Neuron (in vitro differentiated cells): Measurements from ENCODE around the gene MYH11.
"Not testable (repeated sequence)": the region's sequence is repeated elsewhere in the genome, so short reads cannot be mapped to it uniquely, and the experiment has no call there.

Experiments used
- H2AFZ ChIP-seq: one replicate; pipeline ENCODE4 v1.6.1; 2013; ENCODE audit warnings: low read depth, mild to moderate bottlenecking, inconsistent platforms, low read length, moderate library complexity
- H3K27me3 ChIP-seq: one replicate; pipeline ENCODE4 v1.6.1; 2013; ENCODE audit warnings: low read length; ENCODE audit not compliant: insufficient read depth
- H3K36me3 ChIP-seq: one replicate; pipeline ENCODE4 v1.6.1; 2013; ENCODE audit warnings: low read length; ENCODE audit not compliant: insufficient read depth
- H3K4me1 ChIP-seq: one replicate; pipeline ENCODE4 v1.6.1; 2013; ENCODE audit warnings: low read length; ENCODE audit not compliant: insufficient read depth
- H3K4me3 ChIP-seq: 2 replicates; pipeline ENCODE4 v1.5.1; 2013; ENCODE audit warnings: mild to moderate bottlenecking, low read length, moderate library complexity
- H3K9me3 ChIP-seq: one replicate; pipeline ENCODE4 v1.6.1; 2013; ENCODE audit warnings: low read length

Gene MYH11

DNA sequence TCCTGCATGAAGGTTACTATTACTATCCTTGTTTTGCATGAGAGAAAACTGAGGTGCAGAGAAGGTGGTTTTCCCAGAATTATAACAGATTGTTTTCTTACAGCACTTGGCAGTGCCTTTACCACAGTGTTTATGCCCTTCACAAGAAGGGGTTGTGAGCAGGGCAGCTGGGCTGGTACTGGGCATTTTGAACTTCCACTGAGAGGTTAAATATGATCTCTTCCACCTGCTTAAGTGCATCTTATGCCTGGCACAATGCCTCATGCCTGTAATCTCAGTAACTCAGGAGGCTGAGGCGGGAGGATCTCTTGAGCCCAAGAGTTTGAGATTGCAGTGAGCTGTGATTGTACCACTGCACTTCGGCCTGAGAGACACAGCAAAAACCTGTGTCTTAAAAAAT is 170.5 kb downstream of the MYH11 start:
- H3K9me3 ChIP-seq: no peaks in the 10 kb centered on the region
- peaks cover 41% of the 10 kb centered on the region for H3K36me3 ChIP-seq
- no peaks in the 10 kb centered on the region for H3K27me3 ChIP-seq

GRCh38 chr16:15682105-15682570 is 174.7 kb downstream of the MYH11 start:
- Histone ChIP-seq H3K27me3 (no peaks in the 10 kb centered on the region), H3K36me3 (peaks cover 44% of the 10 kb centered on the region), H3K4me1 (no peaks in the 10 kb centered on the region), H3K4me3 (no peak overlapping the region), H2AFZ (no peak overlapping the region), H3K9me3 (no peaks in the 10 kb centered on the region)

More for the DNA sequence above, 170.5 kb downstream of the MYH11 start:
- no peak overlapping the region for H3K4me3 ChIP-seq
- H3K4me1 ChIP-seq: no peaks in the 10 kb centered on the region
- no peak overlapping the region for H2AFZ ChIP-seq

DNA sequence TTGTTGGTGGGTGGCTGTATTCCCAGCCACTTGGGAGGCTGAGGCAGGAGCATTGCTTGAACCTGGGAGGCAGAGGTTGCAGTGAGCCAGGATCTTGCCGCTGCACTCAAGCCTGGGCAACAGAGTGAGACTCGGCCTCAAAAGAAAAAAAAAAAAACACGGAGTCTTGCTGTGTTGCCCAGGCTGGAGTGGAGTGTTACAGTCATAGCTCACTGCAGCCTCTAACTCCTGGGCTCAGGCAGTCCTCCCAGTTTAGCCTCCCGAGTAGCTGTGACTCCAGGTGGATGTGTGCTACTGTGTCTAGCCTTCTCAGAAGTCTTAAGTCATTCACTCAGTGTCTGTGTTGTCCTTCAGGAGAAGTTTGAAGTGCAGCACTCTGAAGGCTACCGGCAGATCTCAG is 179.4 kb downstream of the MYH11 start:
- Histone ChIP-seq H2AFZ (no peak overlapping the region), H3K27me3 (no peaks in the 10 kb centered on the region), H3K4me1 (no peaks in the 10 kb centered on the region), H3K4me3 (no peak overlapping the region), H3K9me3 (no peaks in the 10 kb centered on the region), H3K36me3 (peaks cover 36% of the 10 kb centered on the region)

GRCh38 chr16:15676506-15676905 is 180.3 kb downstream of the MYH11 start:
- Histone ChIP-seq H3K4me1 (no peaks in the 10 kb centered on the region), H3K9me3 (no peaks in the 10 kb centered on the region), H3K4me3 (no peak overlapping the region), H3K27me3 (no peaks in the 10 kb centered on the region), H3K36me3 (peaks cover 36% of the 10 kb centered on the region), H2AFZ (no peak overlapping the region)

DNA sequence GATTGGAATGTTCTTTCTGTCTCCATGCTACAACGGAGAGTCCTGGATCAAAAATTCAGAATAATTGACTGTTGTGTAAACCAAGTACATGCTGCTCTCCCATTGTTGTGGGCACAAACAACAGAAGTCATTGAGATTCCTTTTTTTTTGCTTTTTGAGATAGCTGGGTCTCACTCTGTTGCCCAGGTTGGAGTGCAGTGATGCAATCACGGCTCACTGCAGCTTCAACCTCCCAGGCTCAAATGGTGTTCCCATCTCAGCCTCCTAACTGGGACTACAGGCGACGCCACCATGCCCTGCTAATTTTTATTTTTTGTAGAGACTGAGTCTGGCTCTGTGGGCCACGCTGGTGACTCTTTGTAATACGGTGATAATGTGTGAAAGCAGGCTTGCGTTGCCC is 182.3 kb downstream of the MYH11 start:
- no peaks in the 10 kb centered on the region for H3K9me3 ChIP-seq
- H3K27me3 ChIP-seq: no peaks in the 10 kb centered on the region
- H3K4me1 ChIP-seq: no peaks in the 10 kb centered on the region
- H3K4me3 ChIP-seq: no peak overlapping the region
- H3K36me3 ChIP-seq: peaks cover 40% of the 10 kb centered on the region
- no peak overlapping the region for H2AFZ ChIP-seq

DNA sequence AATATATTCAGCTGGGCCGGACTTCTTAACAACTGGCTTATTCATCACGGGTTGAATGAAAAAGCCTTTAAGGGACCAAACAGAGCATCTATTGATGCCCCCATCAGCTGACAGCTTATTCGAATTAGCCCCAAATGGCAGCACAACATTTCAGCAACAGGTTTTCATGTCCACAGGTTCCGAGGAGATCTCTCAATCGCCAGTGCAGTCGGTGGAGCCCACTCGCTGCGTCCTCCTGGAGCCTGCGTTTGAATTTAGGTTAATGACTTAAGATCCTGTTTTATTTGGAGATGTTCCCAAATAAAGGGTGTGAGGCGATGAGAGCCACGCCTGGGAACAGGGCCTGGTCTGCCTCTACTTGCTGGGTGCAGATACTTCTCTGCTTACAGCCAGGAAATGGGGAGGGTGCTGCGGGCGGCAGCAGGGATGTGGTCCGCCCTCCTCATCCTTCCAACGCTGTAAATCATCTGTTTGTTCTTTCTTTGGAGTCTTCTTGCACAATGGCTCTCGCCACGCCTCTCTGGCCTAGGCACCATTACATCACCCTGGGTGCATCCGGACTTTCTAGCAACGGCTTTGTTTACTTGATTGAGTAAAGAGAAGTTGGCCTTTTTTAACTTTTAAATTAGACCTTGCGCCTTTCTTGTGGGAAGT is 184.2 kb downstream of the MYH11 start:
- no peak overlapping the region for H3K4me3 ChIP-seq
- H3K9me3 ChIP-seq: no peaks in the 10 kb centered on the region
- H3K27me3 ChIP-seq: no peaks in the 10 kb centered on the region
- peaks cover 37% of the 10 kb centered on the region for H3K36me3 ChIP-seq
- no peak overlapping the region for H2AFZ ChIP-seq
- no peaks in the 10 kb centered on the region for H3K4me1 ChIP-seq

- not testable (repeated sequence) for H3K4me3 ChIP-seq, H3K9me3 ChIP-seq, H3K4me1 ChIP-seq, H2AFZ ChIP-seq, H3K27me3 ChIP-seq
- peaks cover 38% of the 10 kb centered on the region for H3K36me3 ChIP-seq
Measured at GRCh38 chr16:15672127-15672513, 184.7 kb downstream of the MYH11 start.

DNA sequence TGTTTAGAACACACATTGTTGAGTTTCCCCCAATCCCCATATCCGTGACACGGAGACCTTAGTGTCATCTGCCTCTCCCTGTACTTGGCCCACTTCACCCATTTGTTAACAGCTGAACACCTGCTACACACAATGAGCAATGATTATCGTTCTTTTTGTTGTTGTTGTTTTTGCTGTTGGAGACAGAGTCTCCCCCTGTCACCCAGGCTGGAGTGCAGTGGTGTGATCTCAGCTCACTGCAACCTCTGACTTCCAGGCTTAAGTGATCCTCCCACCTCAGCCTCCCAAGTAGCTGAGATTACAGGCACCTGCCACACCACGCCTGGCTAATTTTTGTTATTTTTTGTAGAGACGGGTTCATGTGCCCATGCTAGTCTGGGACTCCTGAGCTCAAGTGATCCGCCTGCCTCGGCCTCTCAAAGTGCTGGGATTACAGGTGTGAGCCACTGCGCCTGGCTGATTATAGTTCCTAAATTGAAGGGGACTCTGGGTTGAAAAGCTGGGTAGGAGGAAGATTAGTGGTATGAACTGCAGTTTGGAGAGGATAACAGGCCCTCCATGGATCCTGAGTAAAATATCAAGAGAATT is 185.2 kb downstream of the MYH11 start:
- H3K4me1 ChIP-seq: no peaks in the 10 kb centered on the region
- H3K36me3 ChIP-seq: peaks cover 41% of the 10 kb centered on the region

DNA sequence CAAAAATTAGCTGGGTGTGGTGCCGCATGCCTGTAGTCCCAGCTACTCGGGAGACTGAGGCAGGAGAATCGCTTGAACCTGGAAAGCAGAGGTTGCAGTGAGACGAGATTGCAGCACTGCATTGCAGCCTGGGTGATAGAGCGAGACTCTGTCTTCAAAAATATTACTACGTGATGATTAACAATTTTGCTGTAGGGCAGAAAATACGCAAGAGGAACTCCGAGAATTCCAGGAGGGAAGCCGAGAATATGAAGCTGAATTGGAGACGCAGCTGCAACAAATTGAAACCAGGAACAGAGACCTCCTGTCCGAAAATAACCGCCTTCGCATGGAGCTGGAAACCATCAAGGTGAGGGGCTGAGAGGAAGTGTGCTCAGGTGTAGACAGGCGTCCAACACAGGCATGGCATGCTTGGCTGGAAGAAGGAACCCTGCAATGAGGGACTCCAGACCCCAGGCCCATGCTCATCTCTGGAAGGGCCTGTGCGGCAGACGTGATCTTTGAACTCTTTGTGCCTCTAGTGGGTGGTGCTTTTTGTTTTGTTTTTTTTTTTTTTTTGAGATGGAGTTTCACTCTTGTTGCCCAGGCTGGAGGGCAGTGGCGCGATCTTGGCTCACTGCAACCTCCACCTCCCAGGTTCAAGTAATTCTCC is 189.6 kb downstream of the MYH11 start:
- Histone ChIP-seq H3K9me3 (no peaks in the 10 kb centered on the region), H3K4me3 (no peak overlapping the region), H3K27me3 (no peaks in the 10 kb centered on the region), H3K36me3 (peaks cover 58% of the 10 kb centered on the region), H2AFZ (no peak overlapping the region), H3K4me1 (no peaks in the 10 kb centered on the region)

More for the DNA sequence above, 185.2 kb downstream of the MYH11 start:
- Histone ChIP-seq H2AFZ (no peak overlapping the region), H3K9me3 (no peaks in the 10 kb centered on the region), H3K4me3 (no peak overlapping the region), H3K27me3 (no peaks in the 10 kb centered on the region)

GRCh38 chr16:15665107-15665506 is 191.7 kb downstream of the MYH11 start:
- Histone ChIP-seq H3K4me1 (no peaks in the 10 kb centered on the region), H3K36me3 (peaks cover 48% of the 10 kb centered on the region), H3K4me3 (no peak overlapping the region), H3K27me3 (no peaks in the 10 kb centered on the region), H2AFZ (no peak overlapping the region), H3K9me3 (no peaks in the 10 kb centered on the region)

DNA sequence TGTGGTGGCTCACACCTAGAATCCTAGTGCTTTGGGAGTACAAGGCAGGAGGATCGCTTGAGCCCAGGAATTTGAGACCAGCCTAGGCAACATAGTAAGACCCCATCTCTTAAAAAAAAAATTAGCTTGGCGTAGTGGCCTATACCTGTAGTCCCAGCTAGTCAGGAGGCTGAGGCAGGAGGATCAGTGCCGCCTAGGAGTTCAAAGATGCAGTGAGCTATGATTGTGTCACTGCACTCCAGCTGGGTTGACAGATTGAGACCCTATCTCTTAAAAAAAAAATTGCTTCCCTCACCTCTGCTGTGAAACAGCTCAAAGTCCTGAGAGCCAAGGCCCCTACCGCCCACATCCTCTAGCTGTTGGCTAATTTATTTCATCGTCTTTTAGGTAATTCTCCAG is 196.6 kb downstream of the MYH11 start:
- no peak overlapping the region for H2AFZ ChIP-seq
- H3K27me3 ChIP-seq: no peaks in the 10 kb centered on the region
- H3K36me3 ChIP-seq: peaks cover 12% of the 10 kb centered on the region
- H3K9me3 ChIP-seq: no peaks in the 10 kb centered on the region
- no peak overlapping the region for H3K4me3 ChIP-seq
- no peaks in the 10 kb centered on the region for H3K4me1 ChIP-seq

GRCh38 chr16:15658556-15658955 is 198.3 kb downstream of the MYH11 start:
- Histone ChIP-seq H3K36me3 (peaks cover 6% of the 10 kb centered on the region), H3K9me3 (no peaks in the 10 kb centered on the region), H3K4me3 (no peak overlapping the region), H2AFZ (no peak overlapping the region), H3K4me1 (no peaks in the 10 kb centered on the region), H3K27me3 (no peaks in the 10 kb centered on the region)

- no peak overlapping the region for H3K4me3 ChIP-seq
- H2AFZ ChIP-seq: no peak overlapping the region
- H3K9me3 ChIP-seq: no peaks in the 10 kb centered on the region
- no peaks in the 10 kb centered on the region for H3K27me3 ChIP-seq
- H3K4me1 ChIP-seq: peaks cover 4% of the 10 kb centered on the region
- H3K36me3 ChIP-seq: peaks cover 6% of the 10 kb centered on the region
Measured at GRCh38 chr16:15658149-15658548, 198.7 kb downstream of the MYH11 start.
